ENCODE data around the gene CPLX3. TPM values are rescaled to one million over a fixed set of nuclear protein-coding genes. Genes with fewer than 3 reads are reported as not detected.

Gene CPLX3
- total RNA-seq, 1 experiment from 2014 or later: not detected

DNA sequence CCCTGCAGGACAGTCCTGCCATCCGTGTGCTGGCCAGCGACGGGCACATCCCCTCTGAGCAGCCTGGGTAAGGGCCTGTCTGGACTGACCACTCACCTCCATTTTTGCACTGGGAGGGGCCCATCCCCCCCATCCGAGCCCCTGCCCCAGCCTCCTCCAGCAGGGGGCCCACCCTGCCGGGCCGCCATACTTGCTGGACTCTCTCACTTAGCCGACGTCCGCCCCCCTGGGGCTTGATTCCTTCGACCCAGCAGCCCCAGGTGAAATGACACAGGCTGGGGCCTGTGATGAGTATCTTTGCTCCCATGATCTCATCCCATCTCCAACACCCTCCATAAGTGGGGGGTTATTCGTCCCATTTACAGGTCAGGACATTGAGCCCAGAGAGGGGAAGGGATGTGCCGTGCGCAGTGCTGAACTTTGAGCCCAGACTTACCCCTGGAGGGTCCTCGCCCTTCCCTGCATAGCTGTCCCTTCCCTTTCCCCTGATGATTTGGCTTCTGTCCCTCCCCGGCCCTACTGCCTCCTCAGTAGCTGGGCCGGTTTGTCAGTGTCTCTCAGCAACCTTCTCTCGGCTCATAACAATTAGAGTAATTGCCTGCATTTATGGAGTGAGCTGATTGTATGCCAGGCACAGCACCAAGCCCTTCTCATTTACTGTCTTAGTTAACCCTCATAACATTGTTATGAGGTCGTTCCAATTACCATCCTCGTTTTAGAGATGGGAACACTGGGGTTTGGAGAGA is 9.6 kb upstream of the CPLX3 start:
- no peak for DNase-seq (ENCODE audit: low read depth, low spot score)
- in situ Hi-C loops (cut with HindIII; ENCODE audit: low pct_unique_long_range_greater_than_20kb, low sequenced_read_pairs): no loop called here

GRCh38 chr15:74817370-74817737 is 9.1 kb upstream of the CPLX3 start:
- DNase-seq (ENCODE audit: low read depth, low spot score): no peak
- in situ Hi-C loops (cut with HindIII; ENCODE audit: low pct_unique_long_range_greater_than_20kb, low sequenced_read_pairs): no loop called here

GRCh38 chr15:74820056-74820455 is 6.4 kb upstream of the CPLX3 start:
- no peak for DNase-seq (ENCODE audit: low read depth, low spot score)
- in situ Hi-C loops (cut with HindIII; ENCODE audit: low pct_unique_long_range_greater_than_20kb, low sequenced_read_pairs): no loop called here

GRCh38 chr15:74821091-74821789 is 5.2 kb upstream of the CPLX3 start:
- DNase-seq (ENCODE audit: low read depth, low spot score): no peak
- in situ Hi-C loops (cut with HindIII; ENCODE audit: low pct_unique_long_range_greater_than_20kb, low sequenced_read_pairs): no loop called here

GRCh38 chr15:74821790-74822158 is 4.7 kb upstream of the CPLX3 start:
- in situ Hi-C loops (cut with HindIII; ENCODE audit: low pct_unique_long_range_greater_than_20kb, low sequenced_read_pairs): no loop called here
- DNase-seq (ENCODE audit: low read depth, low spot score): no peak

DNA sequence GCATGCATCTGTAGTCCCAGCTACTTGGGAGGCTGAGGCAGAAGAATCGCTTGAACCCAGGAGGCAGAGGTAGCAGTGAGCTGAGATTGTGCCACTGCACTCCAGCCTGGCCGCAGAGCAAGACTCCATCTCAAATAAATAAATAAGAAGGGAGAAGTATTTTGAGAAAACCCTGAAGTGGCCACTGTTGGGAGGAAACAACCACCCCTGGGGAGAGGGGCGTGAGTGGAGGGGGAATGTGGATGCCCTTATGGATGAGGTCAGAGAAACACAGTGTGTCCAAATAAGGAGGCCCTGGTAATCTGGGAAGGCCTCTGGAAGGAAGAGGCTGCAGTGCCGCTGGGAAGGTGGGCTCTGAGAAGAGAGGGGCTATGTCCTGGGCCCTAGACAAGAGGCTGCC is 4.2 kb upstream of the CPLX3 start:
- in situ Hi-C loops (cut with HindIII; ENCODE audit: low pct_unique_long_range_greater_than_20kb, low sequenced_read_pairs): no loop called here
- no peak for DNase-seq (ENCODE audit: low read depth, low spot score)

- in situ Hi-C loops (cut with HindIII; ENCODE audit: low pct_unique_long_range_greater_than_20kb, low sequenced_read_pairs): no loop called here
Observed at GRCh38 chr15:74823324-74823723, 3.1 kb upstream of the CPLX3 start.

GRCh38 chr15:74824976-74825375 is 1.5 kb upstream of the CPLX3 start:
- in situ Hi-C loops (cut with HindIII; ENCODE audit: low pct_unique_long_range_greater_than_20kb, low sequenced_read_pairs): no loop called here
- no peak for DNase-seq (ENCODE audit: low read depth, low spot score)

More at GRCh38 chr15:74823324-74823723, 3.1 kb upstream of the CPLX3 start:
- DNase-seq (ENCODE audit: low read depth, low spot score): no peak

DNA sequence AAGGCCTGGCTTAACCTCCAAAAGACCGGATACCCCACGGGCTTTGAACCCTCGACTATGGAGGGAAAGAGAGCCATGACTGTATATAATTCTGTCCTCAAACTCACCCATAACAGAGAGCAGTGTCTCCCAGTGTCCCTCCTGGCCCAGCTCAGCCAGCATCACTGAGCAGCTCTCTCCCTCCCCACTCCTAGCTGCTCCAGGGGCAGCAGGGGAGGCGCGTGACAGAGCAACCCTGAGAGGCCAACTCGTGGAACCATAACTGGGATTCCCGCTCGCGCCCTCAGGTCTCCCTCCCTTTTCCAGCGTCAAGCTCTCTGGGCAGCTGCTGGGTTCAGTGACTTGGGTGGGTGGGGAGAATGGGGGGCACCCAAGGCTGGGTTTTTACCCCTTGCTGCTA is 561 bp upstream of the CPLX3 start:
- in situ Hi-C loops (cut with HindIII; ENCODE audit: low pct_unique_long_range_greater_than_20kb, low sequenced_read_pairs): no loop called here
- no peak for DNase-seq (ENCODE audit: low read depth, low spot score)

- in situ Hi-C loops (cut with HindIII; ENCODE audit: low pct_unique_long_range_greater_than_20kb, low sequenced_read_pairs): no loop called here
- no peak for DNase-seq (ENCODE audit: low read depth, low spot score)
Observed at GRCh38 chr15:74826921-74827320, 494 bp downstream of the CPLX3 start.

DNA sequence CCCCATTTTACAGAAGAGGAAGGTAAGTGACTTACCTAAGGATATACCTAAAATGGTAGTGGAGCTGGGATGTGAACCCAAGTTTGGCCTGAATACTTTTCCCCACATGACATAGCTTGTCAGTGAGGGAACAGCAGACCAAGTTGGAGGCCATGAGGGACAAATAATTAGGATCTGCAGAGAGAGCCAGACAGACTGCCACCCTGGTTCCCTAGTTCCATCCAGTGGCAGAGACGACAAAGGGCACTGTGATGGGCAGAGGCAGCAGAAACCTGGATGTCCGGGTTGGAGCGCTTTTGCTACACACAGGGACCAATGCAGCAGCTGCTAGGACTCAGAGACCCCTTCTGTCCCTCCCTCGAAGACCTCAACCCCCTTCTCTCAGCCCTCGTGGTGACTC is 1.2 kb downstream of the CPLX3 start:
- in situ Hi-C loops (cut with HindIII; ENCODE audit: low pct_unique_long_range_greater_than_20kb, low sequenced_read_pairs): no loop called here
- DNase-seq (ENCODE audit: low read depth, low spot score): no peak

DNA sequence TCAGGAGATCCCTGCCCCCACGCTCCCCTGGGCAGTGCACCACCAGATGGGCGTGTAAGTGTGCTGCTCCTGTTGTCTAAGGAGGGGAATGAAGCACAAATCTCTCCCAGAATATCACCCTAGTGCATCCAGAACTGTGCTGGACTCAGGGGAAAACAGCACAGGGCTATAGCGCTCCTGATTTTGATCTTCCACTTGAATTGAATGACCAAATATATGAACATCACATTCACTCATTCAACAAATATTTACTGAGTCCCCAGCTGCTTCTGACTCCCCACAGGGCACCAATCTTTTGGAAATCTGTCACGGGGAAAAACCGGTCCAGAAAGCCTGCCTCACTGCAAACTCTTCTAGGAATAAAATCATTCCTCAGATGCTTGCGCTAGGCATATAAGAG is 2.4 kb downstream of the CPLX3 start:
- in situ Hi-C loops (cut with HindIII; ENCODE audit: low pct_unique_long_range_greater_than_20kb, low sequenced_read_pairs): no loop called here

GRCh38 chr15:74829486-74829885 is 3.1 kb downstream of the CPLX3 start:
- in situ Hi-C loops (cut with HindIII; ENCODE audit: low pct_unique_long_range_greater_than_20kb, low sequenced_read_pairs): no loop called here
- DNase-seq (ENCODE audit: low read depth, low spot score): no peak

More for the DNA sequence above, 2.4 kb downstream of the CPLX3 start:
- no peak for DNase-seq (ENCODE audit: low read depth, low spot score)

DNA sequence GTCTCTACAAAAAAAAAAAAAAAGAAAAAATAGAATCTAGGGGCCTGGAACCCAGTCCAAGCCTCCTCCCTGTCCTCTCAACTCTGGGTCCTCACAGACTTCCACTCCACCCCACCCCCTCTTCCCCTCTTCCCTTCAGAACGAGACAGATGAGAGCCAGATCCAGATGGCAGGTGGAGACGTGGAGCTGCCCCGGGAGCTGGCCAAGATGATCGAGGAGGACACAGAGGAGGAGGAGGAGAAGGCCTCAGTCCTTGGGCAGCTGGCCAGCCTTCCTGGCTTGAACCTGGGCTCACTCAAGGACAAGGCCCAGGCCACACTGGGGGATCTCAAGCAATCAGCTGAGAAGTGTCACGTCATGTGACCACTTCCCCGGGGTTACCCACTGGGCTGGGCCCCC is 3.6 kb downstream of the CPLX3 start:
- no peak for DNase-seq (ENCODE audit: low read depth, low spot score)
- in situ Hi-C loops (cut with HindIII; ENCODE audit: low pct_unique_long_range_greater_than_20kb, low sequenced_read_pairs): no loop called here

DNA sequence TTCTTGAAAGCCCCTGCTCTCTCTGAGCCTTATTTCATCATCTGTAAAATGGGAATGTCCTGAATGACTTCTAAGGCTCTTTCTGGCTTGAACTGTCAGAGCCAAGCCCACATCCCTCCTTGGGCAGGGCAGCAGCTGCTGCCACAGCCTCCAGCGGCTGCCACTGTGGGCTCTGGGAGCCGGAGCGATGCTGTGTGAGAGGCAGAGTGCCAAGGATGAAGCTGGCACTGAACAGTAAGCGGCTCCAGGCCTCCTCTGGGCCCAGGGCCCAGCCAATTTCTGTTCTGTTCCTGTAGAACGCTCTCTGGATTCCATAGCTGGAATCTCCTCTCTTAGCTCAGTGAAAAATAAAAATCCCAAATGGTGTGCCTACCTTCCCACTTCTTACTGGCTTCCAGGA is 4.4 kb downstream of the CPLX3 start:
- in situ Hi-C loops (cut with HindIII; ENCODE audit: low pct_unique_long_range_greater_than_20kb, low sequenced_read_pairs): no loop called here
- DNase-seq (ENCODE audit: low read depth, low spot score): no peak

DNA sequence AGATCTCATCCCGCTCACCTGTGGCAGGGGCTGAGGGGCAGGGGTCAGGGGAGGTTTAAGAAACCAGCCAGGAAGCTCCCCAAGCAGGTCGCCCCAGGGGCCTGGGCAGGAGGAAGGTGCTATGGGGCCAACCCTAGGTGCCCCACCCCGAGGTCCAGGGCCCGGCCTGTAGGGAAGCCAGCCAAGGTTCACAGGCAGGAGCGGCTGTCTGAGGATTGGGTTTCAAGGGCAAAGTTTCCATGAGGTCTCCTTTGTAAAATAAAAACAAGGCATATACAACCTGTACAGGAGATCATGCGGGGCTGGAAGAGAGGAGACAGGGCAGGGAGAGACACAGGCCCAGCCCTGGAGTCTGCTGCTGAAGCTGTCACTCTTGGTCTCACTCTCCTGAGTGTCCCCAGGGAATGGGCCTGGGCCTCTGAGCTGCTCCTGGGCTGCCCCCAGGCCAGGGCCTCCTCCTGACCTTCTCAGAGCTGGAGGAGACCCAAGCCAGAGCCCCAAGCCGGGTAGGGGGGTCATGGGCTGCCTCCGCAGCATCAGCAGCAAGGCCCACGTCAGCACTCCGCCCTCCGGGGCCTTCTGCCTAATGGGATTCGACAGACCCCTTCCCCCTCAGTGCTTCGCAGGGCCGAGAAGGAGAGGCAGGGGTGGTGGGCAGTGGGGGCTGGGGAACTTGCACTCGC is 5.5 kb downstream of the CPLX3 start:
- in situ Hi-C loops (cut with HindIII; ENCODE audit: low pct_unique_long_range_greater_than_20kb, low sequenced_read_pairs): no loop called here
- DNase-seq (ENCODE audit: low read depth, low spot score): no peak

GRCh38 chr15:74832826-74833225 is 6.4 kb downstream of the CPLX3 start:
- in situ Hi-C loops (cut with HindIII; ENCODE audit: low pct_unique_long_range_greater_than_20kb, low sequenced_read_pairs): no loop called here
- DNase-seq (ENCODE audit: low read depth, low spot score): no peak

DNA sequence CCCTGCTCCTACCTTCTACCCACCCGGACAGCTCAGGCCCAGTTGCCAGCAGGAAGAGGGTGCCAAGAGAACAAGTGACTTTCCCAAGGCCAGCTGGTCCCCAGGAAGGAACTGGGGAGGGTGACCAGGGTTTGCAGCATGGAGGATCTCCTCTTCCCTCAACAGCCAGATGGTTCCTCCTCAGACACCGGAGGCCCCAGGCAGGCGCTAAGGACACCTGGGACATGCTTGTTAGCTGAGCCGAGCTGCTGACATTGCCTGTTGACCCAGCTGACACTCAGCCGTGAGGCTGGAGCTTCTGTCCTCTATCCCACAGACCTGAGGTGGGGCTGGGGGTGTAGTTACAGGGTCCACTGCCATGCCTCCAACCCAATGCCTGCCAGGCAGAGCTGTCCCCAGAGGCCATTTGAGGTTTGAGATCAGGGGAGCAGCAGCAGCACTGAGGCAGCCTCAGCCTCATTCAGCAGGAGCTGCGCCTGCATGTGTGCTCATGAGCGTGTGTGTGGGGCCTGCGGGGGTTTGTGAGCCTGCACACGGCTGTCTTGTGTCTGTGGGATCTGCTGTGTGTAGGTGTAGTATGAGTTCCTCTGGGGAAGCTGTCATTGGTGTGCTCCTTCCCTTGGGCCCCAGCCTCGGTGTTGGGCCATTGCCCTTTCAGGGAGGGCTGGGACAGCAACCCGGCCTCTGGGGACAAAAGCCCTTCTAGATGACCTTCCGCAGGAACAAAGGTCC is 7.1 kb downstream of the CPLX3 start:
- no peak for DNase-seq (ENCODE audit: low read depth, low spot score)
- in situ Hi-C loops (cut with HindIII; ENCODE audit: low pct_unique_long_range_greater_than_20kb, low sequenced_read_pairs): no loop called here
